A549 (cell line): ENCODE measurements around the gene CASQ1.

Experiments
- CTCF ChIP-seq: fragments of >200 bp; sonication (Bioruptor Twin); formaldehyde crosslinking; IDR thresholded peaks from 3 replicates; pipeline ENCODE4 v1.5.1; 2016
- HOXA7 ChIP-seq: fragments of 250-450 bp; sonication (Bioruptor Pico); IDR thresholded peaks from 2 replicates; pipeline ENCODE4 v1.5.0; 2020; ENCODE audit warnings: mild to moderate bottlenecking, moderate library complexity
- POLR2AphosphoS2 ChIP-seq: conservative IDR thresholded peaks from 2 replicates; pipeline ENCODE4 v1.6.1; 2012; ENCODE audit warnings: low read length, improper control_type of control experiment, inconsistent platforms
- REST ChIP-seq: fragments of 200-600 bp; sonication (generic); IDR thresholded peaks from 2 replicates; pipeline ENCODE4 v1.6.1; 2016; ENCODE audit warnings: antibody characterized with exemption, mild to moderate bottlenecking, moderate library complexity
- SMC3 ChIP-seq: fragments of >200 bp; sonication (Bioruptor Twin); formaldehyde crosslinking; IDR thresholded peaks from 3 replicates; pipeline ENCODE4 v1.6.1; 2018; ENCODE audit warnings: inconsistent platforms
- ZC3H11A ChIP-seq: fragments of 450-650 bp; IDR thresholded peaks from 2 replicates; pipeline ENCODE4 v1.6.1; 2014; ENCODE audit warnings: antibody characterized with exemption, mild to moderate bottlenecking

GRCh38 chr1:160193091-160193819 is 2.9 kb downstream of the CASQ1 start:
- TF ChIP-seq POLR2AphosphoS2 (no peak), ZC3H11A (no peak), SMC3 (peak; percentile 90), CTCF (peak; percentile 92), REST (no peak), HOXA7 (CRISPR knock-in tag) (no peak)
